HG03342 (cell line): Measurements from ENCODE around the gene CSTB.
"Not testable (repeated sequence)": the region's sequence is repeated elsewhere in the genome, so short reads cannot be mapped to it uniquely, and the experiment has no call there.

Experiments used
- ATAC-seq: cut with Tn5 transposase; IDR thresholded peaks from one replicate; pipeline ENCODE4 v1.9.1; 2021; ENCODE audit warnings: mild to moderate bottlenecking, moderate library complexity; ENCODE audit not compliant: unreplicated experiment

CSTB gene

DNA sequence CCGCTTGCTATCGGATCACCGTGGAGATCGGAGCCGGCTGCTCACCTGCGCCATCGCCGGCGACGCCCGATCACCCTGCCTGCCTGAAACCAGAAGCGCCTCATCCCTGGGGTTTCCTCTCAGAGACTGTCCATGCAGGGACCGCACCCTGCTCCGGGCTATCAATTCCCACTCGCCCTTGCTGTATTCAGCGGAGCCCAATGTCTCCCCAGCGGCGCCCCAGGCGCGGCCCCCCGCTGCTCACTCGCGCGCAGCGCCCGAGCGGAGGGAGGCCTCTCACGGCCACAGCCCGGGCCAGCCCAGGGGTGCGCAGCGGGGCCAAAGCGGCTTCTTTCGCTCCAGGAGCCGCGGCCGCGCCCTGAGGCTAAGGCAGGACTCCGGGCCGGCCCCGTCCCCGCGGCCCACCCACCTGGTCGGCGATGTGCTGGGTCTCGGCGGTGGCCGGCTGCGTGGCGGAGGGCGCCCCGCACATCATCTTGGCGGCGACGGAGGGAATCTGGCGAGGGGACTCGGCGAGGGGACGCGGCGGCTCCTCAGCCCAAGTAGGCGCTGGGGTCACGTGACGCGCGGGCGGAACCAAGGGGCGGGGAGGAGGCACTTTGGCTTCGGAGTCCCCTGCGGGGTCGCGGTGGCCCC, at the start of gene CSTB:
Gene CSTB (minus strand): TSS at position 514 of the 636 bp plus-strand sequence. CDS start 39 bp downstream, at position 475.
- peak; percentile 67 for ATAC-seq

DNA sequence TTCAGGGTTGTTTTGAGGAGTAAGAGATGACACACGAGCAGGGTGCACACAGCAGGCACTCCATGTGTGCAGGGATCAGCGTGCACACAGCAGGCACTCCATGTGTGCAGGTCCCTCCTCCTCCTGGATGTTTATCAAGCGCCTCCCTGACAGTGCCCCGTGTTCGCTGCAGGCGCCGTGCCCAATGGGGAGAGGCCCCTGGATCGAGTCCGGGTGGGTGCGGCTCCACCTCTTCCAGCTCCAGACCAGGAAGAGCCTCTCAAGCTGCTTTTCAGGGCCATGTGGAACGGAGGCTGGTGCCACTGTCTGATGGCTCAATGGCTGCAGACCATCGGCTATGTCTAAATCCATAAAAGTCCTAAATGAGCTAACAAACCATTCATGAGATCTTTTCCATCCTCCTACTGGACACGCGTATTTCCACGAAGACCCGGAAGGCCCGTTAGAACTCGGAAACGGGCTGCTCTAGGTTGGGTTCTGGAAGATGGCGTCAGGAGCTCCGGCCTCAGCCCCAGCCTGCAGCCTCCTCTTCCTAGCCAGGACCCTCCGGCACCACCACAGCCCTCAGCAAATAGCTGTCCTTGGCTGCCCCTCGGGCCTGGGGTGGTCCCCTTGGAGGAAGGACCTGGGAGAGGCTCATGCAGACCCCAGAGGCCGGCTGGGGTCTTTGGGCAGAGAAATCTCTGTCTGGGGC, 49.3 kb upstream of the CSTB start:
- no peak for ATAC-seq

DNA sequence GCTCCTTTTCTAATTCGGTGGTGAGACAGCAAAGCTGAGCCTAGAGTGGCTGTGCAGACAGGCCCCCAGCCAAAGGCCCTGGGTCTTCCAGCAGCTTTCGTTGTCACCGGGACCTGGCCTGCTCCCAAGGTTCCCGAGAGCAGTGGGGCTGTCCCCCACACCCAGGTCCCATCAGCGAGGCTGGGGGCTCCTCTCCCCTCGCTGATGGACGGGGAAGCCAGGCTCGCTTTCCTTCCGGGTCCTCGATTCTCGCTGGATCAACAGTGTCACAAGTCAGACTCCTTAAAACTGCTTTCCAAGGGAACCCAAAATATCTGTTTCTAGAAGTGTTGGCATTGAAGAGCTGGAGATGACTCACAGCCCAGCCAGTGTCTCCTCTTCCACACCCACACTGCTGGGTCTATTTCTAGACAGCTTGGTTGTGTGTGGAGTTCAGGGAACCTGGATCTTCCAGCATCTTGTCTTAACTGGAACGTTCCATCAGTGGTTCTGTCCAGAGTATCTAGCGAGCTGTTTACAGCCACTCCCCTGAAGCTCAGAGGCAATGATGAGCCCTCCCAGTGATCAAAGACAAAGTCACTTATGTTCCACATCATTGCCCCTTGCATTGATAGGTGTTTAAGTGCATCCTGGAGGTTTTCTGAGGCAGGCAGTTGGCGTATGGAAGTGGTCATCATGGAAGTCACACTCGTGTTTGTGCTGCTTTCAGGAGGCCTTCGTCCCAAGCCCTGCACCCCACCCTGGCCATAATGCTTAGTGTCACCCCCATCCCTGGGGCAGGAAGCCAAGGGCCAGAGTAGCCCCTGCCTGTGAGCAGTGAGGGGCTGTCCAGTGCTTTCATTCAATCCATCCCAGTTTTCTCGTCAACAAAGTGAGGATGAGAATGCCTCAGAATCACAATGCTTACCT, 48.5 kb upstream of the CSTB start:
- ATAC-seq, result no peak

- not testable (repeated sequence) for ATAC-seq
These were observed 46.6 kb upstream of the CSTB start for GRCh38 chr21:43822741-43823140.

- ATAC-seq, result not testable (repeated sequence)
These were observed 46.1 kb upstream of the CSTB start for GRCh38 chr21:43822166-43822565.

DNA sequence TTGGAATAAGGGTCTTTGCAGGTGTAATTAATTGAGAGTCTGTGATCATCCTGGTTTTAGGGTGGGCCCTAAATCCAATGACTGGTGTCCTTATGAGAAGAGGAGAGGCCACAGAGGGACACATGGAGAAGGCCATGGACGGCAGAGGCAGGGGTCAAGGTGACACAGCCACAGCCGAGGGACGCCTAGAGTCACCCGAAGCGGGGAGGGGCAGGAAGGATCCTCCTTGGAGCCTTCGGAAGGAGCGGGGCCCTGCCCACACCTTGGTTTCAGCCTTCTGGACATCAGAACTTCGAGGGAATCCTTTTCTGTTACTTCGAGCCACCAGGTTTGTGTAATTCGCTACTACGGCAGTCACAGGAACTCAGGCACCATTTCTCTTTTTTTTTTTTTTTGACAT, 44.4 kb upstream of the CSTB start:
- ATAC-seq, result no peak

GRCh38 chr21:43819511-43820405, 43.6 kb upstream of the CSTB start:
- no peak for ATAC-seq

DNA sequence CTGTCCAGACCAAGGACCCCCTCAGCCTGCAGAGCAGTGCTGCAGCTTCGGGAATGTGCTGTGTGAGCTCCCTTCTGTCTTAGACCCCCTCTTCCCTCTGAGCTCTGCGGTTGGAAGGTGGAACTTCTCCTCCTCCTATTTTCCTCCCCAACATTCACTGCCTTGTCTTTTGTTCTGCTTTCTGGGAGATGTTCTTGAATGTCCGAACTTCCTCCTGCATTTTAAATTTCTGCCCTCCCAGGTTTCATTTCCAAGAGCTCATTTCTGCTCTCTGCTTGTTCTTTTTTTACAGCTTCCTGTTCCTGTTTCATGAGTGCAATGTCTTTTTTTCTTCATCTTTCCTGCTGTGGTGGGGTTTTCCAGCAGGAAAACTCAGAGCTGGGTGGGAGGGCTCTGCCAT, 42.6 kb upstream of the CSTB start:
- ATAC-seq, result no peak

GRCh38 chr21:43817157-43818086, 41.3 kb upstream of the CSTB start:
- ATAC-seq, result no peak

GRCh38 chr21:43816611-43817071, 40.5 kb upstream of the CSTB start:
- no peak for ATAC-seq

- ATAC-seq, result no peak
These were observed 39.9 kb upstream of the CSTB start for GRCh38 chr21:43815991-43816390.

GRCh38 chr21:43815107-43815613, 39.1 kb upstream of the CSTB start:
- ATAC-seq, result no peak

- ATAC-seq, result no peak
These were observed 38.4 kb upstream of the CSTB start for GRCh38 chr21:43814215-43815106.

DNA sequence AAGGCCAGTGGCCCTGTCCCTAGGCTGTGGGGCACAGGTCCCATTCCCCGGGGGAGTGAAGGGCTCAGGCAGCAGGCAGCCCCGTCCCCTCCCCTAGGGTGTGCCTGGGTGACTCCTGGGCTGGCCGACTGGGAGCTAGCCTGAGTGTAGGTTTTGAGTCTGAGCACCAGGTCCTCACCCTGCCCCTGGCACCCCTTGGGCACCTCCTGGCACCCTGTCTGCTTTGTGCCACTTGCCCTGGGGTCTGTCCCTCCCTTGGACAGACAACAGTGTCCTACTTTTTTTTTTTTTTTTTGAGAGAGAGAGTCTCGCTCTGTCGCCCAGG, 37.5 kb upstream of the CSTB start:
- ATAC-seq, result no peak

DNA sequence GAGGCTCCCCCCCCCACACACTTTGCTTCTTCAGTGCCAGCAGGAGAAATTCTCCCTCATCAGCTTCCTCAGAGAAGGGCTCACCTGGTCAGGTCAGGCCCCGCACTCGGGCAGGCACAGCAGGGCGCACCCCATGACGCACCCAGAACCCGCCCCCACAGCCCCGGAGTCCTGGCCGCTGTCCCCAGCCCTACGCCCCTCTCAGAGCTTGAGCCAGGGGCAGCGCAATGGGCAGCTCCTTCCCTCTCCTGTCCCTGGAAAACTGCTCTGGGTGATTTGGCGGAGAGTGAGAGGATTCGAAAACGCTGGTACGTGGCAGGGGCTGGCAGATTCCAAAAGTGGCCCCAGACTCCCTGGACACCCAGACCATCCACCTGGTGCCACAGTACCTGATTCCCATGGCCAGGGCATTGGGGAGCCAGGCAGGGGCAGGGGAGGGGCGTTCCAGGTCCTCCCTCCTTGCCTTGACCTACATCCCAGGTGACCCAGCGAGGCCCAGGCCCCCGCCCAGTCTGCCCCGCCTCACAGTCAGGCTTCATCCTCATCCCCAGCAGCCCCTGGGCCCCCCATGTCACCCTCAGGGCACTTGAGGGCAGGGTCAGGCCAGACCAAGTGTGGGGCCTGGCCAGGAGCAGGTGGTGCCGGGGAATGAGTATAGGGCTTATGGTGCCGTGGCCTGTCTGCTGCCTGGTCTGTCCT, 37.0 kb upstream of the CSTB start:
- no peak for ATAC-seq

DNA sequence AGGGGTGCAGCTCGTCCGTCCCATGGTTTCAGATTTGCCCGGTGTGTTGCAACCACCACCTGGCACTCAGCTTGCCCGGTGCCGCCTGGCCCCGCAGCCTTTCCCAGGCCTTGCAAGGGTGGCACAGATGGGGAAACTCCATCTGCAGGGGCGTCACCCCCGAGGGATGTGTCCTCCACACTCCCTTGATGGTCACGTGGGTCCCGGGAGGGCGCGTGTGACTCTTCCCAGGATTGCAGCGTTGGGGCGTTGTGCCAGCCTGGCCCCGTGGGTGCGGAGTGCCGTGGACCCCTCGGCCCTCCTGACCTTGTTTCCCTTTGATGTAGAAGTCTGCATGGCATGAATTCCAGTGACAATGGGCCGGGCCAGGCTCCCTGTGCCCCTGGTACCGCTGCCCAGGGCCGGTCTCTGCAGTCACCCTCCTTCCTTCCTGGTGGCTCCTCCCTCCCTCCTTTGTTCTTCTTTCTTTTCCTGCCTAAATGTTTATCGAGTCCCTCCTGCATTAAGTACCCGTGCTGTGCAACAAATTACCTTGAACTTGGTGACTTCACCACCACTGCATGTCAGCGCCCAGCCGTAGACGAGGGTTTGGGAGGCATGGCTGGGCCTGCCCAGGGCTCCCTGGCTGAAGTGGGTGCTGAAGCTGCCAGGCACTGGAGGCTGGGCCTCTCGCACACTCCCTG, 36.2 kb upstream of the CSTB start:
- no peak for ATAC-seq
